Measurements from ENCODE around the gene CBARP. TPM values are rescaled to one million over a fixed set of nuclear protein-coding genes. Genes with fewer than 3 reads are reported as not detected.

CBARP gene
- total RNA-seq, 2 experiments from 2014 or later, result 0.09 to 0.13 TPM

- no peaks in the 10 kb centered on the region for H3K4me1 ChIP-seq (ENCODE audit: insufficient read depth, low read length, poor library complexity, severe bottlenecking)
- no TSS peak for BruUV-seq (replicated peaks)
- H3K79me2 ChIP-seq (ENCODE audit: insufficient read depth, low read depth, low read length), result no peaks in the 10 kb centered on the region
- intact Hi-C loops (cut with micrococcal nuclease; ENCODE audit: unreplicated experiment), result no loop called here
- TF ChIP-seq EZH2phosphoT487 (IDR thresholded peaks at IDR 0.05; ENCODE audit: borderline replicate concordance, low read depth, low read length), result no peak
- TF ChIP-seq, protein P1, sequence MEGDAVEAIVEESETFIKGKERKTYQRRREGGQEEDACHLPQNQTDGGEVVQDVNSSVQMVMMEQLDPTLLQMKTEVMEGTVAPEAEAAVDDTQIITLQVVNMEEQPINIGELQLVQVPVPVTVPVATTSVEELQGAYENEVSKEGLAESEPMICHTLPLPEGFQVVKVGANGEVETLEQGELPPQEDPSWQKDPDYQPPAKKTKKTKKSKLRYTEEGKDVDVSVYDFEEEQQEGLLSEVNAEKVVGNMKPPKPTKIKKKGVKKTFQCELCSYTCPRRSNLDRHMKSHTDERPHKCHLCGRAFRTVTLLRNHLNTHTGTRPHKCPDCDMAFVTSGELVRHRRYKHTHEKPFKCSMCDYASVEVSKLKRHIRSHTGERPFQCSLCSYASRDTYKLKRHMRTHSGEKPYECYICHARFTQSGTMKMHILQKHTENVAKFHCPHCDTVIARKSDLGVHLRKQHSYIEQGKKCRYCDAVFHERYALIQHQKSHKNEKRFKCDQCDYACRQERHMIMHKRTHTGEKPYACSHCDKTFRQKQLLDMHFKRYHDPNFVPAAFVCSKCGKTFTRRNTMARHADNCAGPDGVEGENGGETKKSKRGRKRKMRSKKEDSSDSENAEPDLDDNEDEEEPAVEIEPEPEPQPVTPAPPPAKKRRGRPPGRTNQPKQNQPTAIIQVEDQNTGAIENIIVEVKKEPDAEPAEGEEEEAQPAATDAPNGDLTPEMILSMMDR (conservative IDR thresholded peaks at IDR 0.05; ENCODE audit: low read length), result no peak
- peaks cover 34% of the 10 kb centered on the region for H3K36me3 ChIP-seq (ENCODE audit: insufficient read depth, low read length)
- POLR2A ChIA-PET, result no interaction called here
- no peak overlapping the region for H3K4me3 ChIP-seq (ENCODE audit: low read depth, low read length, poor library complexity, severe bottlenecking)
- DNase-seq (ENCODE audit: low spot score), result no peak
- no peak overlapping the region for H3K4me2 ChIP-seq (ENCODE audit: low read length)
- H3K27ac ChIP-seq (ENCODE audit: low read depth, low read length, poor library complexity, severe bottlenecking), result no peak overlapping the region
- no peaks in the 10 kb centered on the region for H3K9me2 ChIP-seq (ENCODE audit: insufficient read depth, low read length)
- H3K9me3 ChIP-seq (ENCODE audit: low read length), result no peaks in the 10 kb centered on the region
- CTCF ChIA-PET (ENCODE audit: unreplicated experiment), result no interaction called here
- no peak overlapping the region for H2AFZ ChIP-seq (ENCODE audit: low read length)
- no peaks in the 10 kb centered on the region for H4K20me1 ChIP-seq (ENCODE audit: insufficient read depth, low read length)
Measured at GRCh38 chr19:1282588-1283206, 44.9 kb upstream of the CBARP start.

GRCh38 chr19:1281569-1282287 lies 43.9 kb upstream of the CBARP start:
- ChIA-PET POLR2A (no interaction called here), CTCF (ENCODE audit: unreplicated experiment) (no interaction called here)
- no peaks in the 10 kb centered on the region for H4K20me1 ChIP-seq (ENCODE audit: insufficient read depth, low read length)
- BruUV-seq (replicated peaks), result no TSS peak
- H3K4me1 ChIP-seq (ENCODE audit: insufficient read depth, low read length, poor library complexity, severe bottlenecking), result peaks cover 7% of the 10 kb centered on the region
- peaks cover 43% of the 10 kb centered on the region for H3K36me3 ChIP-seq (ENCODE audit: insufficient read depth, low read length)
- DNase-seq (ENCODE audit: low spot score), result no peak
- no peak overlapping the region for H2AFZ ChIP-seq (ENCODE audit: low read length)
- intact Hi-C loops (cut with micrococcal nuclease; ENCODE audit: unreplicated experiment), result no loop called here
- no peaks in the 10 kb centered on the region for H3K9me2 ChIP-seq (ENCODE audit: insufficient read depth, low read length)
- H3K9me3 ChIP-seq (ENCODE audit: low read length), result no peaks in the 10 kb centered on the region
- no peak overlapping the region for H3K4me2 ChIP-seq (ENCODE audit: low read length)
- H3K4me3 ChIP-seq (ENCODE audit: low read depth, low read length, poor library complexity, severe bottlenecking), result no peak overlapping the region
- peaks cover 10% of the 10 kb centered on the region; the same call in 1 of the 2 replicates for H3K79me2 ChIP-seq (ENCODE audit: insufficient read depth, low read depth, low read length)
- no peak for TF ChIP-seq EZH2phosphoT487 (IDR thresholded peaks at IDR 0.05; ENCODE audit: borderline replicate concordance, low read depth, low read length)
- TF ChIP-seq, protein P1 (conservative IDR thresholded peaks at IDR 0.05; ENCODE audit: low read length), result no peak
- H3K27ac ChIP-seq (ENCODE audit: low read depth, low read length, poor library complexity, severe bottlenecking), result no peak overlapping the region

Measured in OCI-LY7 (cell line).